Stimulated activated CD4-positive, alpha-beta T cell treated with anti-CD3 and anti-CD28 coated beads, Interleukin-2, amount 100 ng/mL, for 48 hours (primary cell): ENCODE data around the gene EPHA10.
A peak's percentile ranks its signal among the peaks of the same experiment; 100 is the strongest.
"Not testable (repeated sequence)": the region's sequence is repeated elsewhere in the genome, so short reads cannot be mapped to it uniquely, and the experiment has no call there.

Source experiments
- DNase-seq, 2 donors: peaks; one replicate each; pipeline ENCODE4 v3.0.0-alpha.2; 2020

Gene EPHA10

GRCh38 chr1:37708471-37708870, 56.4 kb downstream of the EPHA10 start:
- no peak for DNase-seq

DNA sequence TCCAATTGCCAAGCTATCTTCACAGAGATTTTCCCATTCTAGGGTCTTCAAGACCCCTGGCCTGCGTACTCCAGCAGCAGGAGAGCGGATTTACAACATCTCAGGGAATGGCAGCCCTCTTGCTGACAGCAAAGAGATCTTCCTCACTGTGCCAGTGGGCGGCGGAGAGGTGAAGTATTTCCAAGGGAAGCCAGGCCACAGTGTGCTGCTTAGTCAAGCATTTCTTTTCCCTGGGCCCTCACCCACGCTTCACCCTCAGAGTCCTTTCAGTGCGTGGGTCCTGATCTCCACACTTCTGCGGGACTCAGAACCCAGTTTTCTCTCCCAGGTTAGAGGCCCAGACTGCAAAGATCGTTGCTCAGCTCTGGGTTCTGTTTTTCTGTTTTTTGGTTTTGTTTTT, 59.5 kb downstream of the EPHA10 start:
- DNase-seq: no peak

GRCh38 chr1:37704966-37705365, 60.0 kb downstream of the EPHA10 start:
- DNase-seq: no peak

DNA sequence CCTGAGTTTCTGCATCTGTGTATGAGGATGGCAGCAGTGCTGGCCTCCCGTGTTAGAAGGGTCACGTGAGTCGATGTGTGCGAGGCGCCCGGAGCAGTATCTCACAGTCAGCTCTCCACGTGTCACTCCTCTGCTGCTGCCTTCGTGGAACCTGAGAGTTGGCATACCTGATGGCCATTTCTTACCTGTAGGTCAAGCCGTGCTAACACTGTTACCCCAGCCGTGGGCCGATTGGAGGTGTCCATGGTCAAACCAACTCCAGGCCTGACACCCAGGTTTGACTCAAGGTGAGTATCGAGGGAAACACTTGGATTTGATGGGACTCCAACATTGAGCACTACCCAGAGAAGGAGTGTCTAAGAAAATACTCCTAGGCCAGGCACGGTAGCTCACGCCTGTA, 61.9 kb downstream of the EPHA10 start:
- no peak for DNase-seq

GRCh38 chr1:37701051-37701450, 63.9 kb downstream of the EPHA10 start:
- no peak for DNase-seq

DNA sequence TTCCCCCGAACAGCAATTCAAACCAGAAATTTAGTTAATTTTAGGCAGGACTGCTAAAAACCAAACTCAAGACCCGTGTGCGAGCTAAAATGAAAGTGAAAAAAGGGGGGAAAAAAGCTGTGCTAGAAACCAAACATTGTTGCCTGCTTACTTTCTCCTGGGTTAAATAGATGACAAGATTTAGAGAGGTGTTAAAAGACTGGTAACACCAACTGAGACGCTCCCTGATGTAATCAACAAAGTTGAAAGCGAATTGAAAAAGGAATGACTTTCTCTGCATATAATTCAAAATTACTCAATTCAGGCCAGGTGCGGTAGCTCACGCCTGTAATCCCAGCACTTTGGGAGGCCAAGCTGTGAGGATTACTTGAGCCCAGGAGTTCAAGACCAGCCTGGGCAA, 65.8 kb downstream of the EPHA10 start:
- DNase-seq: no peak

DNA sequence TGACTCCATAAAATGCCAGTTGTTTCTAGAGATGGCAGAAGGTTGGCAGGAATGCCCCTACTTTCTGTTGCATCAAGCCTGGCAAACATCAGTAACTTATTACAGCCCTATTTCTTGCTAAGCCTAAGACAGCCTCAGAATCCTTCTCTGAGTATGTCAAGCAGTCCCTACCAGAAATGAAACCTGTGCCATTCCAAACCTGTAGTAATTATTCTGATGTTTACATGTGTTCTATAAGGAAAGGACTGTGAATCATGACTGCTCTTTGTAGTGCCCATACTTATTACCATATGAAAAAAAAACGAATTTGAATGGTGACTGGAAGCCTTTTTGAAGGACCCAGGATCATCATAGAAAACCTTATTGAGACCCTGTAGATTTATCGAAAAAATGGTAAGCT, 67.2 kb downstream of the EPHA10 start:
- DNase-seq: no peak

DNA sequence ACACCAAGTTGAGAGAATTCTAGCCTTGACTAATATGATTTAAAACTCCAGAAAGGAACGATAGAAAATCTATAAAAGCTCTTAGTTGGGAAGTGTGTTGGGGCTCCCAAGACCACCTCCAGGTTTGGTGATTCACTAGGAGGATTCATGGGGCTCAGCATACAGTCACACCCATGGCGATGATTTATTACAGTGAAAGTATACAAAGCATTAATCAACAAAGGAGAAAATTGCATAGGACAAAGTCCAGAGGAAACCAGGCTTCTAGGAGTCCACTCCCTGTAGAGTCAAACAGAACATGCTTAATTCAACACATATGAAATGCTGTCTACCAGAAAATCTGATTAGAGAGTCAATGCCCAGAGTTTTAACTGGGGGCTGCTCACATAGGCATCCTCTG, 67.8 kb downstream of the EPHA10 start:
- no peak for DNase-seq

GRCh38 chr1:37692834-37693175, 72.1 kb downstream of the EPHA10 start:
- peak in 1 of 2 donors; percentile 11 for DNase-seq

DNA sequence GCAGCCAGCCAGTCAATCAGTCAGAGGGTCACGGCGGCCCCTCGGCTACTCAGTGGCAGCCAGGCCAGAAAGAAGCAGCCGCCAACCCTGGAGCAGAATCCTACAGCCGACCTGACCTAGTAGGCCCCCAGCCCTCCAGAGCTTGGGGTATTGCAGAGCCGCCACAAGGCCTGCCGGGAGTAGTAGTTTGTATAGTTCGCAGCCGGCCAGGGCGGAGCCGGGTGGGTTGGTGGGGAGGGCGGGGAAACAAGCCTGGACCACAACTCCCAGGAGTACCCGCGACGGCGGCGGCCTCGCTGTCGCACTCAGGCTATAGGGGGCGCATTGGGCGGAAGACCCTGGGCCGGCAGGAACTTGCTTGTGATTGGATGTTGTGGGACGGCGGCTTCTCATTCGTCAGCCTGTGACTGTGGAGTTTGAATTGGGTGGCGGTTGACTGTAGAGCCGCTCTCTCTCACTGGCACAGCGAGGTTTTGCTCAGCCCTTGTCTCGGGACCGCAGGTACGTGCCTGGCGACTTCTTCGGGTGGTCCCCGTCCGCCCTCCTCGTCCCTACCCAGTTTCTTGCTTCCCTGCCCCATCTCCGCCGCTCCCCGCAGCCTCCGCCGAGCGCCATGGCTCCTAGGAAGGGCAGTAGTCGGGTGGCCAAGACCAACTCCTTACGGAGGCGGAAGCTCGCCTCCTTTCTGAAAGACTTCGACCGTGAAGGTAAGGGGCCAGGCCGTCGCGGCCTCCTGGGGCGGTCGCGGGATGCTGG, 72.7 kb downstream of the EPHA10 start, which contains the start of gene CDCA8:
Gene CDCA8, plus strand, starts transcription at position 439 of the 756 bp plus-strand sequence. Its CDS starts 175 bp downstream, at position 614.
- peak; percentile 97 for DNase-seq

GRCh38 chr1:37691497-37692077, 73.3 kb downstream of the EPHA10 start:
- peak; percentile 9 to 15 for DNase-seq

DNA sequence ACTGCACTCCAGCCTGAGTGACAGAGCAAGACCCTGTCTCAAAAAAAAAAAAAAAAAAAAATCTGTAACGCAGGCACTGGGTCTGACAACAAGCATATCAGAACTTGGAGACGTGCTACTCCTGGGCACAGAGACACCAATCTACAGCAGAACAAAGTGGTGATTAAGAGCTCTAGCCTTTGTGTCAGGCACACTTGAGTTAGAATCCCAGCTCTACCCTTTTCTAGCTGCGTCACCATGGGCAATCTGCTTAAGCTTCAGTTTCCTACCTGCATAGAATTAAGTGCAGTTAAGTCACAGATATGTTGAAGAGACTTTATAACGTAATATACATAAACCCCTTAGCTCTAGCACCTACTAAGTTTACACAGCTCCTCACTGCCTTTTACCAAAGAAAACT, 76.0 kb downstream of the EPHA10 start:
- DNase-seq: no peak

- DNase-seq: not testable (repeated sequence)
Observed at GRCh38 chr1:37687764-37688163, 77.2 kb downstream of the EPHA10 start.

DNA sequence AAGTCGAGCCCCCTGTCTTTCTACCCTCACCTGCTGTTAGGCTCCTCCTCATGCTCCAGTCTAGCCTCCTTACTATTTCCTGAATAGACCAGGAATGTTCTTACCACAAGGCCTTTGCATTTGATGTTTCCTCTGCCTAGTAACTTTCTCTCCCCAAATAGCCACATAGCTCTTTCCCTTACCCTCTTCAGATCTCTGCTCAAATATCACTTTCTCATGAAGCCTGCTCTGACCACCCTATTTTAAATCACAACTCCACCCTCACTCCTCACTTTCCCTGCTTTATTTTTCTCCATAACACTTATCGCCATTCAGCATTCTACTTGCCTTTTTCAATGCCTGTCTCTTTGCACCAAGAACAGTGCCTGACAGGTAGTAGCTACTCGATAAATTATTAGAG, 79.2 kb downstream of the EPHA10 start:
- DNase-seq: no peak

GRCh38 chr1:37684182-37684581, 80.7 kb downstream of the EPHA10 start:
- not testable (repeated sequence) for DNase-seq

GRCh38 chr1:37682334-37682987, 82.5 kb downstream of the EPHA10 start:
- DNase-seq: peak; percentile 79 to 82

DNA sequence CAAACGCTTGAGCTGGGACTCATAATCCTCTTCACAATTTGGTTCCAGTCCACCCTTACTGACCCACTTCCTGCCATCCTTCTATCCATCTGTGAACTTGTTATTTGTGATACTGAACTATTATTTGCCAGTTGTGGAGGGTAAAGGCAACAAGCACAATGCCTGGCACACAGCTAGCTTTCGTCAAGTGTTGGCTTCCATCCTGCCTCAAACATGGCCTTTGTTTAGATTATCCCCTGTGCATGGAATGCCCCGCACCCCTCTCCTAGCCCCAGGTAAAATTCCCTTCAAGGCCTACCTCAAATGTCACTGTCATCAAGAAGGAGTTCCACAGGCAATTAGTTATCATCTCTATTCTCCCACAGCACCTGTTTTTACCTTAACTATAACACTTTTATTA, 84.0 kb downstream of the EPHA10 start:
- no peak for DNase-seq

DNA sequence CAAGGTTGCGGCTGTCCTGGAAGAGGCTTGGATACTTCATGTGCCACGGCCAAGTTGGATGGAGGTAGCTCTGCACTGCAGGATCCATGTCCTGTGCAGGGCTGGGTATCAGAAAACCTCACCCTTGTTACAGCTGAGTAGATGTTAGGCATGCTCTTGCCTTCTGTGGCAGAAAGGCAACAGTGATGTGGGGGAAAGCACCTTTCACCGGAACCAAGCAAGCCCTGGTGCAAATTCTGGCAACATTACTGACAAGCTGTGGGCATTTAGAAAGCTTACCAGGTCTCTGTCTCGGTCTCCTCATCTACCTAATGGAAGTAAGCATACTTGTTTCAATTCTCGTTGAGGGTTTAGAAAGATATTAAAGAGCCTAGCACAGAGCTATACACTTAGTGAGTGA, 87.1 kb downstream of the EPHA10 start:
- DNase-seq: no peak

DNA sequence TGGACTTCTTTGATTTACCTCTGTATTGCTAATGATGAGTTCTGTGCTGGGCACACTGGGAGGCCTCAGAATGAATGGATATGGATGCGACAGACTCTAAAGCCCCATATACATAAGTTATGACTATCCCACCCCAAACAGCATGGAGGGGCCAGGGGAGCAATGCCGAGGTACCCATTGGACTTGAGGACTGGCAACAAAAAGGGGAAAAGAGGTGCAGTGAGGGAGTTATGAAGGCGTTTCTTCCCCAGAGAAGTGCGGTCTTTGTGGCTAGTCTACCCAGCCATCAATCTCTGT, 87.8 kb downstream of the EPHA10 start:
- DNase-seq: no peak

- DNase-seq: no peak
Observed at GRCh38 chr1:37676281-37677142, 88.4 kb downstream of the EPHA10 start.

GRCh38 chr1:37673920-37674319, 91.0 kb downstream of the EPHA10 start:
- DNase-seq: peak; percentile 28 to 31

- DNase-seq: no peak
Observed at GRCh38 chr1:37672136-37672870, 92.6 kb downstream of the EPHA10 start.

DNA sequence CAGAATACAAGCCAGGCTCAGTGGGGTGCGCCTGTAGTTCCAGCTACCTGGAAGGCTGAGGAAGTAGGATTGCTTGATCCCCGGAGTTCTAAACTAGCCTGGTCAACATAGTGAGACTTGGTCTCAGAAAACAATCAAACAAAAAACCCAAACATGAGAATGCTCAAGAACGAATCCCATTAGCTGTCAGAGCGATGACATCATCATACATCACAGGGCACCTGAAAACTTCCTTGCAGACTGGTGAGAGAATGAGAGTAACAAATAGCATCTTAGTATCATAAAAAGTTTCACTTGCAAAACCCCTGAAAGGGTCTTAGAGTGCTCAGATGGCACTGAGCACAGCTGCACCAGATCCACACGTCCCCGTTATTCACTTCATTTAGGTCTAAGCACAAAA, 93.7 kb downstream of the EPHA10 start:
- no peak for DNase-seq
